Astrocyte of the cerebellum (primary cell): ENCODE data around the gene SPAG6.

Experiments used
- DNase-seq: peaks from one replicate; pipeline ENCODE4 v3.0.0-alpha.2; 2011; ENCODE audit warnings: low read depth
- H3K4me3 ChIP-seq: 2 replicates; pipeline ENCODE4 v1.5.1; 2011; ENCODE audit warnings: mild to moderate bottlenecking, low read depth, low read length, moderate library complexity
- in situ Hi-C: cut with HindIII; loops from 2 replicates; pipeline ENCODE4 v1.10.0; 2017; ENCODE audit warnings: low sequenced_read_pairs
- TF ChIP-seq, protein P1 (sequence below): IDR thresholded peaks from 2 replicates; pipeline ENCODE4 v1.5.1; 2012; ENCODE audit warnings: low read length, low read depth, moderate library complexity, mild to moderate bottlenecking; ENCODE audit errors: missing control alignments

SPAG6 gene

DNA sequence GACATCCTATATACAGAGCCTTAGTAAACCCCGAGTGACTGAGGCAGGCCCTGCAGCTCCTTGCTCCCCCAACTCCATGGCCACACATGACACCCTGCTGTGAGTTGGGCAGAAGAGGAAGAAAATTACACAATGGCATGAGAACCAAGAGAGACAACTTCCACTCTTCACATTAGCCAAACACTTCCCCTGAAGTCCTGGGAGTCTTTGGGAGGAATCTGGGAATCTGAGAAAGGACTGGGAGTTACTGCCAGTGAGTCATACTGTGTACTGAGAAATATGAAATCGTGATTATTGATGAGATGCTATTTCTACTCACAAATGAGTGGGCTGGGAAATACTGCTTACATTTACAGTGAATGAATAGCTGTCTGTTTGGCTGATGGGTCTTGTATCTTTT, 116.6 kb downstream of the SPAG6 start:
- TF ChIP-seq, protein P1, sequence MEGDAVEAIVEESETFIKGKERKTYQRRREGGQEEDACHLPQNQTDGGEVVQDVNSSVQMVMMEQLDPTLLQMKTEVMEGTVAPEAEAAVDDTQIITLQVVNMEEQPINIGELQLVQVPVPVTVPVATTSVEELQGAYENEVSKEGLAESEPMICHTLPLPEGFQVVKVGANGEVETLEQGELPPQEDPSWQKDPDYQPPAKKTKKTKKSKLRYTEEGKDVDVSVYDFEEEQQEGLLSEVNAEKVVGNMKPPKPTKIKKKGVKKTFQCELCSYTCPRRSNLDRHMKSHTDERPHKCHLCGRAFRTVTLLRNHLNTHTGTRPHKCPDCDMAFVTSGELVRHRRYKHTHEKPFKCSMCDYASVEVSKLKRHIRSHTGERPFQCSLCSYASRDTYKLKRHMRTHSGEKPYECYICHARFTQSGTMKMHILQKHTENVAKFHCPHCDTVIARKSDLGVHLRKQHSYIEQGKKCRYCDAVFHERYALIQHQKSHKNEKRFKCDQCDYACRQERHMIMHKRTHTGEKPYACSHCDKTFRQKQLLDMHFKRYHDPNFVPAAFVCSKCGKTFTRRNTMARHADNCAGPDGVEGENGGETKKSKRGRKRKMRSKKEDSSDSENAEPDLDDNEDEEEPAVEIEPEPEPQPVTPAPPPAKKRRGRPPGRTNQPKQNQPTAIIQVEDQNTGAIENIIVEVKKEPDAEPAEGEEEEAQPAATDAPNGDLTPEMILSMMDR: no peak
- in situ Hi-C loops: loop anchor here (25.0 kb wide), 1 partner anchor 525 kb away; no protein-coding TSS in a partner anchor
- H3K4me3 ChIP-seq: no peak overlapping the region
- DNase-seq: no peak

DNA sequence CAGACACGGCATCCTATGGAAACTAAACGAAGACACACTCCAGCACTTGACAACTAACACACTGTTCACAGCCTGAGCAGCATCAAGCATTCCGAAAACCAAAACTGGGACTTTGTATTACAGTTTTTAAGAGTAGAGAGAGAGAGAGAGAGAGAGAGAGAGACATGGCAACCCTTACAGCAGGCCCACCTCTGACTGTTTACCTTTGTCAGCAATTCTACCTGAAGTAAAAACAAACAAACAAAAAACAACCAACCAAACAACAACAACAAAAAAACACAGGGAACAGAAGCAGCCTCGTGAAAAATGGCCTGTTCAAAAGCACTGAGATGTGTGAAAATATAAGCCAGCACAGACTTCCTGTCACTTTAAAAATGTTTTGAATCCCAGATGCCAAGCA, 118.0 kb downstream of the SPAG6 start:
- in situ Hi-C loops: loop anchor here (25.0 kb wide), 1 partner anchor 524 kb away; no protein-coding TSS in a partner anchor
- no peak for DNase-seq
- TF ChIP-seq, protein P1: no peak
- no peak overlapping the region for H3K4me3 ChIP-seq

DNA sequence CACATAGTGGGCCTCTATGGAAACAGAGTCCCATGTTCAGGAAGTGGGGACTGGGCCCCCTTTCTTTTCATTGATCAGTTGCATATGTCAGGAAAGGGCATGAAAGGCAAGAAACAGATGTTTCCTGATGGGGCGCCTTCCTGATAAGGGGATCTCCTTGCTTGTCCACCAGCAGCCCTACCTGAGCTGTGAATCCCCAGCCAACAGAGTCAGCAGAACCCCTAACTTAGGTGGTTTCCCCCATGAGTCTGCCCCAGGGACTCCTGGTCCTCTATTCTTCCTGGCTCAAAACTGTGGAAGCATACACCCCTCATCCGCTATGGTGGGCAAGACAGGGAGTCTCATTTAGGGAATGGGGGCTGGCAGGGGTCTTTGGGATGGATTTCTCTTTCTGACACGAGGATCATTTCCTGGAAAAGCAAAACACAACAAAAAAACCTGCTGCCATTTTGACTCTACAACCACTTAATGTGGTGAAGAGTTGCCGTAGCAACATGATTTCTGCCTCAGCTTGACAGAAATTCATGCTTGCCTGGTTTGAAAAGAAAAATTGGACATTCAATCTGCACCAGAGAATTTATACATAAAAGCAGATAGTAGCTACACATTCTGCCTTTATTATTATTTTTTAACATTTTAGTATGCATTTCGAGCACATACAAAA, 119.8 kb downstream of the SPAG6 start:
- DNase-seq: no peak
- no peak overlapping the region for H3K4me3 ChIP-seq
- TF ChIP-seq, protein P1: no peak
- in situ Hi-C loops: loop anchor here (25.0 kb wide), 1 partner anchor 522 kb away; no protein-coding TSS in a partner anchor

DNA sequence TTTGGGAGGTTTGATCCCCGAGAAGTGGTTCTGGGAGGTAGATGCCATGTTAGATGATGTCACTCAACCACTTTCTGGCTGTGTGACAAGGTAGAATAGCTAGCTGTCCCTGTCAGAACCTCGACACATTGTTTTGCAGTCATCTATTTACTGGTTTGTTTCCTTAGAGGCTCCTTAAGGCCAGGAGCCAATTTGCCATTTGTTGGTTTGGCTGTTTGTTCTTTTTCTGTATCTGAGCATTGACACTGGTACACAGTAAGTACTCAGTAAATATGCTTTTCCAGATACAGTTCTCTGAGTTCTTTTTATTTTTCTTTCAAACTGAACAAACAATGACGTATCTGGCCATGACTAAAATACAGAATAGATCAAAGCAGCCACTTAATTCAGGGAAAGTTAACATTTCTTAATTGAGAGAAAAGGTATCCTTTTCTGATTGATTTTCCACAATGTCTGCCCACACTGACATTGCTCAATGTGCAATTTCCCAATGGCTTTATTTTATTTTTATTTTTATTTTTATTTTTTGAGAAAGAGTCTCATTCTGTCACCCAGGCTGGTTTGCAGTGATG, 121.6 kb downstream of the SPAG6 start:
- in situ Hi-C loops: loop anchor here (25.0 kb wide), 1 partner anchor 520 kb away; no protein-coding TSS in a partner anchor
- TF ChIP-seq, protein P1: no peak
- DNase-seq: no peak
- H3K4me3 ChIP-seq: no peak overlapping the region
